G401.6 (cell line): ENCODE results near the gene MAEA.
"Not testable (repeated sequence)": the region's sequence is repeated elsewhere in the genome, so short reads cannot be mapped to it uniquely, and the experiment has no call there.

ENCODE experiments used
- FAIRE-seq: peaks from 2 replicates; lab custom pipeline; 2012; peaks lifted over from hg19 to GRCh38; lab: Jason Lieb, UNC

Gene MAEA

GRCh38 chr4:1279253-1279652 lies 10.4 kb upstream of the MAEA start:
- FAIRE-seq, result no peak

GRCh38 chr4:1283711-1284110 lies 6.0 kb upstream of the MAEA start:
- no peak for FAIRE-seq

- no peak for FAIRE-seq
Observed at GRCh38 chr4:1285151-1285789, 4.4 kb upstream of the MAEA start.

GRCh38 chr4:1285790-1286553 lies 3.7 kb upstream of the MAEA start:
- no peak for FAIRE-seq

GRCh38 chr4:1288786-1289185 lies 905 bp upstream of the MAEA start:
- FAIRE-seq, result no peak

- FAIRE-seq, result no peak
Observed at GRCh38 chr4:1290165-1290977, 680 bp downstream of the MAEA start.

- FAIRE-seq, result no peak
Observed at GRCh38 chr4:1291091-1291490, 1.4 kb downstream of the MAEA start.

GRCh38 chr4:1291996-1292702 lies 2.5 kb downstream of the MAEA start:
- FAIRE-seq, result no peak

- not testable (repeated sequence) for FAIRE-seq
Observed at GRCh38 chr4:1292703-1293011, 3.0 kb downstream of the MAEA start.

- no peak for FAIRE-seq
Observed at GRCh38 chr4:1293531-1293941, 3.8 kb downstream of the MAEA start.

- FAIRE-seq, result no peak
Observed at GRCh38 chr4:1293991-1294390, 4.3 kb downstream of the MAEA start.

- no peak for FAIRE-seq
Observed at GRCh38 chr4:1294424-1294823, 4.7 kb downstream of the MAEA start.

- no peak for FAIRE-seq
Observed at GRCh38 chr4:1294891-1295290, 5.2 kb downstream of the MAEA start.

GRCh38 chr4:1295405-1296055 lies 5.8 kb downstream of the MAEA start:
- no peak for FAIRE-seq

GRCh38 chr4:1296324-1297022 lies 6.8 kb downstream of the MAEA start:
- no peak for FAIRE-seq

- FAIRE-seq, result no peak
Observed at GRCh38 chr4:1297023-1297395, 7.3 kb downstream of the MAEA start.

GRCh38 chr4:1297456-1298325 lies 8.0 kb downstream of the MAEA start:
- no peak for FAIRE-seq

- FAIRE-seq, result no peak
Observed at GRCh38 chr4:1298461-1298860, 8.8 kb downstream of the MAEA start.

- no peak for FAIRE-seq
Observed at GRCh38 chr4:1299301-1299860, 9.7 kb downstream of the MAEA start.
